KG1 (cell line): ENCODE data around the gene FEV.

Experiments used
- DNase-seq: peaks from one replicate; lab custom pipeline; 2025; lab: John Stamatoyannopoulos, UW

The FEV gene

GRCh38 chr2:218985021-218985324 lies at the start of gene FEV:
Gene FEV (minus strand): TSS chr2:218985184. CDS start chr2:218985075, 109 bp downstream.
- DNase-seq, result no peak

- DNase-seq, result no peak
Measured at GRCh38 chr2:219032051-219032745, 47.2 kb upstream of the FEV start.

GRCh38 chr2:219031005-219031738 lies 46.2 kb upstream of the FEV start:
- DNase-seq, result no peak

- no peak for DNase-seq
Measured at GRCh38 chr2:219030177-219030940, 45.4 kb upstream of the FEV start.

- DNase-seq, result peak; percentile 32
Measured at GRCh38 chr2:219029829-219030165, 44.8 kb upstream of the FEV start.

GRCh38 chr2:219028996-219029828 lies 44.2 kb upstream of the FEV start:
- DNase-seq, result no peak

GRCh38 chr2:219028141-219028540 lies 43.2 kb upstream of the FEV start:
- DNase-seq, result no peak

- DNase-seq, result no peak
Measured at GRCh38 chr2:219027511-219028055, 42.6 kb upstream of the FEV start.

GRCh38 chr2:219026946-219027345 lies 42.0 kb upstream of the FEV start:
- DNase-seq, result no peak

GRCh38 chr2:219025637-219026585 lies 40.9 kb upstream of the FEV start:
- no peak for DNase-seq

GRCh38 chr2:219024059-219024458 lies 39.1 kb upstream of the FEV start:
- DNase-seq, result no peak

GRCh38 chr2:219023045-219023605 lies 38.1 kb upstream of the FEV start:
- DNase-seq, result no peak

- no peak for DNase-seq
Measured at GRCh38 chr2:219022616-219023015, 37.6 kb upstream of the FEV start.

GRCh38 chr2:219022041-219022440 lies 37.1 kb upstream of the FEV start:
- no peak for DNase-seq

- DNase-seq, result no peak
Measured at GRCh38 chr2:219021591-219021990, 36.6 kb upstream of the FEV start.

GRCh38 chr2:219020604-219021365 lies 35.8 kb upstream of the FEV start:
- DNase-seq, result no peak

- no peak for DNase-seq
Measured at GRCh38 chr2:219019436-219019835, 34.5 kb upstream of the FEV start.

GRCh38 chr2:219018726-219019125 lies 33.7 kb upstream of the FEV start:
- DNase-seq, result no peak

- DNase-seq, result no peak
Measured at GRCh38 chr2:219018286-219018685, 33.3 kb upstream of the FEV start.
